NB4 (cell line): Measurements from ENCODE around the gene BANP.
"Not testable (repeated sequence)": the region's sequence is repeated elsewhere in the genome, so short reads cannot be mapped to it uniquely, and the experiment has no call there.

ENCODE experiments used
- MYC ChIP-seq: IDR thresholded peaks from 2 replicates; pipeline ENCODE4 v1.6.1; 2011; ENCODE audit warnings: low read depth, low read length
- POLR2A ChIP-seq: IDR thresholded peaks from 2 replicates; pipeline ENCODE4 v1.6.1; 2011; ENCODE audit warnings: mild to moderate bottlenecking; ENCODE audit not compliant: insufficient read length; ENCODE audit errors: extremely low read depth
- TF ChIP-seq, protein P1 (sequence below): IDR thresholded peaks from 2 replicates; pipeline ENCODE4 v1.6.1; 2011; ENCODE audit warnings: low read depth, low read length

DNA sequence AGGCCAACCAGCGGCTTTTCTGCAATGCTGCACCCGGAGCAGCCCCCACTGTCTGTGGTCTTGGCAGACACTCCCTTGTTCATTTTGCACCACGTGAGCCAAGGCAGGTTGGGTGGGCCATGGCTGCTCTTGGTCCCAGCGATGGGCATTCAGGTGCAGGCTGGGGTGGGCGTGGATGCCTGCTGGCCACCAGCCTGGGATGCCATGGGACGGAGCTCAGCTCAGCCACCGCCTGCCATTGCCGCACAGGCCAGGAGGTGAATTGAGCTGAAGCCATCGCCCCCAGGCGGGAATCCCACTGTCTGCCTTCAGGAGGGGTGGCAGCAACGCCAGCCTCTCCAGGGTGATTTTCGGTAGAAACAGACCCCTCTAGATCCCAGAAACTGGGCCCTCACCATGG lies 155.3 kb downstream of the BANP start:
- TF ChIP-seq POLR2A, MYC: not testable (repeated sequence)
- TF ChIP-seq, protein P1, sequence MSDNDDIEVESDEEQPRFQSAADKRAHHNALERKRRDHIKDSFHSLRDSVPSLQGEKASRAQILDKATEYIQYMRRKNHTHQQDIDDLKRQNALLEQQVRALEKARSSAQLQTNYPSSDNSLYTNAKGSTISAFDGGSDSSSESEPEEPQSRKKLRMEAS, result not testable (repeated sequence)
